ENCODE data around the gene LCORL.
A peak's percentile ranks its signal among the peaks of the same experiment; 100 is the strongest.

The LCORL gene

GRCh38 chr4:17807446-17807845, 214.1 kb downstream of the LCORL start:
- in situ Hi-C loops (cut with HindIII; ENCODE audit: low sequenced_read_pairs): no loop called here
- peak overlapping the region; percentile 17 for H3K4me3 ChIP-seq (ENCODE audit: low read depth, low read length)
- no peak for DNase-seq (ENCODE audit: low read depth, low spot score)
- no peak for TF ChIP-seq CTCF (IDR thresholded peaks at IDR 0.05; ENCODE audit: low read depth, low read length)

- in situ Hi-C loops (cut with HindIII; ENCODE audit: low sequenced_read_pairs): no loop called here
- no peak overlapping the region for H3K4me3 ChIP-seq (ENCODE audit: low read depth, low read length)
- no peak for DNase-seq (ENCODE audit: low read depth, low spot score)
- no peak for TF ChIP-seq CTCF (IDR thresholded peaks at IDR 0.05; ENCODE audit: low read depth, low read length)
These were observed 215.9 kb downstream of the LCORL start for GRCh38 chr4:17805580-17806155.

GRCh38 chr4:17797808-17798207, 223.7 kb downstream of the LCORL start:
- no peak overlapping the region for H3K4me3 ChIP-seq (ENCODE audit: low read depth, low read length)
- TF ChIP-seq CTCF (IDR thresholded peaks at IDR 0.05; ENCODE audit: low read depth, low read length): no peak
- no peak for DNase-seq (ENCODE audit: low read depth, low spot score)
- in situ Hi-C loops (cut with HindIII; ENCODE audit: low sequenced_read_pairs): no loop called here

DNA sequence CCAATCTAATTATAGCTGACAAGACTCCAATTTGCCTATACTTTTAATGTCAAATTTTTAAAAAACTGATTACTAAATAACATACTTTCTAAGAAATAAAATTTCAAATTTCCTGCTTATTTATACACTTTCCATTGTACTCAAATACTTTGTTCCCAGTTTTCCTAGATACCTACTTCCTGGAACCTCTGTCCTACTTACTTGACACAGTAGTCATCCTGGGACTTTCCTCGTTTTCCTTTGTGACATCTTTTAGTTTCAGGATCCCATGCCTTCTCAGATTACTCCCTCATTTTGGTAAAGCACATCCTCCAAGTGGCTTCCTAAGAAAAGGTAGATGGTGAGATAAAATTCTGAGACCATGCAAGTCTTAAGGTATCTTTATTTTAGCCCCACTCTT, 226.8 kb downstream of the LCORL start:
- no peak for TF ChIP-seq CTCF (IDR thresholded peaks at IDR 0.05; ENCODE audit: low read depth, low read length)
- in situ Hi-C loops (cut with HindIII; ENCODE audit: low sequenced_read_pairs): no loop called here
- no peak for DNase-seq (ENCODE audit: low read depth, low spot score)
- H3K4me3 ChIP-seq (ENCODE audit: low read depth, low read length): no peak overlapping the region

Measured in astrocyte of the spinal cord (primary cell).